ENCODE results near the gene METAP1D. TPM values are rescaled to one million over a fixed set of nuclear protein-coding genes. Genes with fewer than 3 reads are reported as not detected.

The METAP1D gene
- total RNA-seq, 1 experiment from 2014 or later: 5.2 TPM

DNA sequence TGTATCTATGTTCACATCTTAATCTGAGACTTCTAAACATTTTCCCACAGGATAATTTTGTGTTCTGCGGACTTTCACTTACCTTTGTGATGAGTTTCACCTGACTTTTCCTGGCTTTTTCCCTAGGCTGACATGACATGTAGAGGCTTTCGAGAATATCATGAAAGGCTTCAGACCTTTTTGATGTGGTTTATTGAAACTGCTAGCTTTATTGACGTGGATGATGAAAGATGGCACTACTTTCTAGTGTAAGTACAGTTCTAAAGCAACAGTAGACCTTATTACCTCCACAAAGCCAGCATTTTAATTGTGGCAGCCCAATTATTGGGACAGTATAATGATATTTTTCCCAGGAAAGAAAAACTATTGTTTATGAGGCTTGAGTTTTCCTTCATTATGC, 34.1 kb upstream of the METAP1D start:
- Histone ChIP-seq H2BK15ac (ENCODE audit: low read depth, low read length) (no peak overlapping the region), H4K20me1 (ENCODE audit: control insufficient read depth, insufficient read depth, insufficient read length) (no peaks in the 10 kb centered on the region), H2BK20ac (ENCODE audit: low read depth, low read length, poor library complexity, severe bottlenecking) (no peak overlapping the region), H3K56ac (ENCODE audit: insufficient read length, low read depth, low read length) (no peak overlapping the region), H2BK5ac (ENCODE audit: insufficient read length, low read length) (no peak overlapping the region), H3K9me3 (ENCODE audit: control insufficient read depth, low read depth, low read length) (no peaks in the 10 kb centered on the region), H3K18ac (ENCODE audit: insufficient read length, low read depth, low read length) (no peak overlapping the region), H3K14ac (ENCODE audit: insufficient read depth, low read length) (no peak overlapping the region), H3K27ac (ENCODE audit: insufficient read length, low read depth, low read length) (no peak overlapping the region), H3K79me1 (ENCODE audit: insufficient read depth, low read depth, low read length, poor library complexity, severe bottlenecking) (no peaks in the 10 kb centered on the region), H4K8ac (replicated peaks; ENCODE audit: insufficient read length, low read depth, low read length) (no peak overlapping the region), H3K79me2 (ENCODE audit: insufficient read depth, low read length) (no peaks in the 10 kb centered on the region), H4K5ac (ENCODE audit: insufficient read length, low read depth, low read length) (no peak overlapping the region), H3K4me2 (ENCODE audit: insufficient read depth, insufficient read length, low read length) (no peak overlapping the region), H3K23me2 (ENCODE audit: insufficient read length, low read depth, low read length, poor library complexity, severe bottlenecking) (no peaks in the 10 kb centered on the region), H4K91ac (ENCODE audit: insufficient read length, low read depth, low read length) (no peak overlapping the region), H2BK120ac (ENCODE audit: low read depth, low read length, poor library complexity, severe bottlenecking) (no peak overlapping the region), H3K4ac (ENCODE audit: low read depth, low read length) (no peak overlapping the region), H3K27me3 (ENCODE audit: insufficient read depth, low read length) (no peaks in the 10 kb centered on the region), H2BK12ac (ENCODE audit: insufficient read length, low read depth, low read length) (no peak overlapping the region), H2AFZ (ENCODE audit: low read length) (no peak overlapping the region), H2AK5ac (ENCODE audit: insufficient read length, low read length) (no peak overlapping the region), H3K4me1 (ENCODE audit: insufficient read depth, low read length) (no peaks in the 10 kb centered on the region), H3K23ac (ENCODE audit: insufficient read length, low read depth, low read length) (no peak overlapping the region), H3K9ac (ENCODE audit: extremely low read depth, insufficient read length, low read length) (no peak overlapping the region), H3T11ph (ENCODE audit: low read length) (no peak overlapping the region)
- no peak overlapping the region for H3K27ac Mint-ChIP-seq
- H3K4me1 Mint-ChIP-seq: 0 out of 4 replicates have a peak, but pooled peaks cover 0 to 3% of the 10 kb centered on the region in 2 experiments
- DNase-seq: no peak
- no peaks in the 10 kb centered on the region for H3K27me3 Mint-ChIP-seq (ENCODE audit: low read depth)
- no peak overlapping the region for H3K4me3 Mint-ChIP-seq
- H3K36me3 Mint-ChIP-seq (ENCODE audit: insufficient read depth in 1 of 3, low read depth in 3 of 3): peaks cover 6 to 23% (median 18%) of the 10 kb centered on the region in 3 experiments; a peak in 5 of 7 replicates
- WGBS (ENCODE audit: extremely low coverage, insufficient read length, low lambda C conversion rate): no CpG with 5 or more reads among the region's 3 CpGs
- H3K9me3 Mint-ChIP-seq: no peaks in the 10 kb centered on the region
- TF ChIP-seq, protein P1, sequence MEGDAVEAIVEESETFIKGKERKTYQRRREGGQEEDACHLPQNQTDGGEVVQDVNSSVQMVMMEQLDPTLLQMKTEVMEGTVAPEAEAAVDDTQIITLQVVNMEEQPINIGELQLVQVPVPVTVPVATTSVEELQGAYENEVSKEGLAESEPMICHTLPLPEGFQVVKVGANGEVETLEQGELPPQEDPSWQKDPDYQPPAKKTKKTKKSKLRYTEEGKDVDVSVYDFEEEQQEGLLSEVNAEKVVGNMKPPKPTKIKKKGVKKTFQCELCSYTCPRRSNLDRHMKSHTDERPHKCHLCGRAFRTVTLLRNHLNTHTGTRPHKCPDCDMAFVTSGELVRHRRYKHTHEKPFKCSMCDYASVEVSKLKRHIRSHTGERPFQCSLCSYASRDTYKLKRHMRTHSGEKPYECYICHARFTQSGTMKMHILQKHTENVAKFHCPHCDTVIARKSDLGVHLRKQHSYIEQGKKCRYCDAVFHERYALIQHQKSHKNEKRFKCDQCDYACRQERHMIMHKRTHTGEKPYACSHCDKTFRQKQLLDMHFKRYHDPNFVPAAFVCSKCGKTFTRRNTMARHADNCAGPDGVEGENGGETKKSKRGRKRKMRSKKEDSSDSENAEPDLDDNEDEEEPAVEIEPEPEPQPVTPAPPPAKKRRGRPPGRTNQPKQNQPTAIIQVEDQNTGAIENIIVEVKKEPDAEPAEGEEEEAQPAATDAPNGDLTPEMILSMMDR (conservative IDR thresholded peaks at IDR 0.05): no peak
